Liver (tissue), 9 donors: ENCODE results near the gene EVL. TPM values are rescaled to one million over a fixed set of nuclear protein-coding genes. Genes with fewer than 3 reads are reported as not detected.

Experiments used
- DNase-seq: peaks from one replicate; pipeline ENCODE4 v3.0.0-alpha.2; 2017; ENCODE audit warnings: low spot score
- H3K27ac ChIP-seq, 2 donors: one replicate each; pipeline ENCODE4 v1.7.0; 2013; ENCODE audit warnings: inconsistent platforms in 2 of 2, low read length in 2 of 2, control low read depth in 1 of 2, low read depth in 1 of 2, mild to moderate bottlenecking in 1 of 2
- H3K27me3 ChIP-seq, 4 donors: one replicate each; pipeline versions ENCODE4 v1.6.1 to v1.7.0; 2013; ENCODE audit warnings: low read length in 3 of 4, inconsistent platforms in 1 of 4, mild to moderate bottlenecking in 1 of 4, moderate library complexity in 1 of 4; ENCODE audit not compliant: control insufficient read depth in 4 of 4, insufficient read depth in 4 of 4
- H3K36me3 ChIP-seq, 4 donors: one replicate each; pipeline versions ENCODE4 v1.6.1 to v1.7.0; 2013; ENCODE audit warnings: low read length in 3 of 4, mild to moderate bottlenecking in 3 of 4, low read depth in 1 of 4, moderate library complexity in 1 of 4; ENCODE audit not compliant: control insufficient read depth in 4 of 4, insufficient read depth in 3 of 4
- H3K4me1 ChIP-seq, 4 donors: one replicate each; pipeline versions ENCODE4 v1.6.1 to v1.7.0; 2013; ENCODE audit warnings: low read length in 3 of 4, mild to moderate bottlenecking in 3 of 4, moderate library complexity in 1 of 4; ENCODE audit not compliant: control insufficient read depth in 4 of 4, insufficient read depth in 4 of 4
- H3K4me3 ChIP-seq, 3 donors: one replicate each; pipeline versions ENCODE4 v1.6.1 to v1.7.0; 2013; ENCODE audit warnings: low read length in 3 of 3, control low read depth in 1 of 3, low read depth in 1 of 3, mild to moderate bottlenecking in 1 of 3
- H3K9ac ChIP-seq, 2 donors: one replicate each; pipeline ENCODE4 v1.7.0; 2013; ENCODE audit warnings: low read length in 2 of 2, mild to moderate bottlenecking in 2 of 2, moderate library complexity in 2 of 2, control low read depth in 1 of 2, low read depth in 1 of 2
- H3K9me3 ChIP-seq, 4 donors: one replicate each; pipeline versions ENCODE4 v1.6.1 to v1.7.0; 2013; ENCODE audit warnings: low read length in 3 of 4; ENCODE audit not compliant: control insufficient read depth in 4 of 4
- CTCF ChIP-seq: fragments of 150-350 bp; IDR thresholded peaks from 2 replicates; pipeline ENCODE4 v1.5.1; 2017; ENCODE audit warnings: improper control_type of control experiment, low read depth, low read length; ENCODE audit not compliant: missing input control
- EGR1 ChIP-seq, 2 donors: IDR thresholded peaks; 2 replicates each; pipeline ENCODE4 v1.6.1; 2016 to 2018; ENCODE audit warnings: antibody characterized with exemption in 2 of 2, low read depth in 2 of 2
- FOXA1 ChIP-seq: IDR thresholded peaks from 2 replicates; pipeline ENCODE4 v1.6.1; 2016; ENCODE audit warnings: antibody characterized with exemption
- GABPA ChIP-seq, 2 donors: IDR thresholded peaks in 1 of 2; conservative IDR thresholded peaks in 1 of 2; 2 replicates each; pipeline ENCODE4 v1.6.1; 2016; ENCODE audit warnings: antibody characterized with exemption in 2 of 2, mild to moderate bottlenecking in 1 of 2, moderate library complexity in 1 of 2
- HNF4A ChIP-seq, 2 donors: conservative IDR thresholded peaks; 2 replicates each; pipeline ENCODE4 v1.6.1; 2016; ENCODE audit warnings: antibody characterized with exemption in 2 of 2, mild to moderate bottlenecking in 2 of 2
- HNF4G ChIP-seq: IDR thresholded peaks from 2 replicates; pipeline ENCODE4 v1.6.1; 2016; ENCODE audit warnings: antibody characterized with exemption
- MAX ChIP-seq: IDR thresholded peaks from 2 replicates; pipeline ENCODE4 v1.6.1; 2016; ENCODE audit warnings: antibody characterized with exemption
- RAD21 ChIP-seq, 2 donors: IDR thresholded peaks; 2 replicates each; pipeline ENCODE4 v1.6.1; 2016; ENCODE audit warnings: antibody characterized with exemption in 2 of 2, mild to moderate bottlenecking in 2 of 2
- RXRA ChIP-seq, 2 donors: IDR thresholded peaks; 2 replicates each; pipeline ENCODE4 v1.6.1; 2017 to 2018; ENCODE audit warnings: antibody characterized with exemption in 2 of 2, mild to moderate bottlenecking in 1 of 2
- TAF1 ChIP-seq: conservative IDR thresholded peaks from 2 replicates; pipeline ENCODE4 v1.6.1; 2016; ENCODE audit warnings: antibody characterized with exemption, mild to moderate bottlenecking
- YY1 ChIP-seq: IDR thresholded peaks from 2 replicates; pipeline ENCODE4 v1.6.1; 2016; ENCODE audit warnings: antibody characterized with exemption, mild to moderate bottlenecking
- WGBS: extraction: QIAGEN DNeasy Blood & Tissue Kit; methylation state at CpG from one replicate; pipeline ENCODE4 v1.1.7; 2013; 5-methylcytosine and 5-hydroxymethylcytosine counted together
- polyA plus RNA-seq, 2 donors: library from polyadenylated mRNA; stranded (reverse) in 1 of 2; unstranded in 1 of 2; fragments of 200-250 nt in 1 of 2; fragments of >200 nt in 1 of 2; fragmentation: Nextera tagmentation in 1 of 2; extraction: Ambion mirVana in 1 of 2; gene quantifications; one replicate each; pipeline versions ENCODE4 v1.2.1 to v1.2.3, GENCODE V29; 2013 to 2015
- total RNA-seq, 2 donors: library from RNA; depleted of rRNA; stranded (reverse); fragments of >200 nt; gene quantifications; one replicate each; pipeline ENCODE4 v1.2.3, GENCODE V29; 2014
- TF ChIP-seq, protein P1 (sequence below): IDR thresholded peaks from 2 replicates; pipeline ENCODE4 v1.6.1; 2016; ENCODE audit warnings: antibody characterized with exemption, mild to moderate bottlenecking
- donor health status: healthy.
- donor health status: healthy.
- donor health status: healthy.
- donor health status: healthy.
- donor health status: healthy.

The EVL gene
- total and polyA plus RNA-seq, 4 donors, result 11.3 to 85.9 (median 33.9) TPM

- TF ChIP-seq MAX, result no peak
- no peak for TF ChIP-seq GABPA (IDR thresholded peaks at IDR 0.05 in 1 of 2, conservative IDR thresholded peaks at IDR 0.05 in 1 of 2)
- TF ChIP-seq YY1, result no peak
- no peak for TF ChIP-seq RAD21 (IDR thresholded peaks at IDR 0.05)
- TF ChIP-seq HNF4A (conservative IDR thresholded peaks at IDR 0.05), result no peak
- no peak for TF ChIP-seq EGR1 (IDR thresholded peaks at IDR 0.05; ENCODE audit: low read depth in 2 of 2)
- no peak for TF ChIP-seq TAF1
These were observed 17.5 kb downstream of the EVL start (continued) for GRCh38 chr14:100082723-100083122.

GRCh38 chr14:100083706-100084105, 18.5 kb downstream of the EVL start:
- WGBS, result 80% methylated on average over 2 of the region's 2 CpGs
- no peak for DNase-seq
- no peak overlapping the region for H3K9ac ChIP-seq
- no peaks in the 10 kb centered on the region for H3K27me3 ChIP-seq
- H3K27ac ChIP-seq, result no peak overlapping the region
- no peak overlapping the region for H3K4me3 ChIP-seq
- peaks cover 0 to 4% (median 0%) of the 10 kb centered on the region in 4 donors for H3K4me1 ChIP-seq
- no peak for TF ChIP-seq RXRA (IDR thresholded peaks at IDR 0.05)
- peaks cover 0 to 18% (median 9%) of the 10 kb centered on the region in 4 donors for H3K36me3 ChIP-seq
- H3K9me3 ChIP-seq, result no peaks in the 10 kb centered on the region

DNA sequence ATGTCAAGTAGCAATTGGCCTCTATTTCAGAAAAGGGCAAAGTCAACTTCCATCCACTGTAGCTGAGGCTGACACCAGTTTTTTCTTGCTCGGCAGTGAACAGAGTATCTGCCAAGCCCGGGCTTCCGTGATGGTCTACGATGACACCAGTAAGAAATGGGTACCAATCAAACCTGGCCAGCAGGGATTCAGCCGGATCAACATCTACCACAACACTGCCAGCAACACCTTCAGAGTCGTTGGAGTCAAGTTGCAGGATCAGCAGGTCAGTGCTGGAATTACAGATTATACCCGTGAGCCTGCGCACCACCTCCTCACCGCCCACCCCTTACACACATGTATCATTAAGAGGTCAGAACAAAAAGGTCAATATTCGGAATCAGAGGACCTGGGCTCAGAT, 19.4 kb downstream of the EVL start:
- DNase-seq, result no peak
- Histone ChIP-seq H3K36me3 (peaks cover 0 to 18% (median 9%) of the 10 kb centered on the region in 4 donors), H3K27me3 (no peaks in the 10 kb centered on the region), H3K4me1 (peaks cover 0 to 1% (median 0%) of the 10 kb centered on the region in 4 donors), H3K9me3 (no peaks in the 10 kb centered on the region), H3K4me3 (no peak overlapping the region), H3K27ac (no peak overlapping the region), H3K9ac (no peak overlapping the region)
- TF ChIP-seq TAF1, result no peak
- TF ChIP-seq RAD21 (IDR thresholded peaks at IDR 0.05), result no peak
- TF ChIP-seq FOXA1, result no peak
- no peak for TF ChIP-seq RXRA (IDR thresholded peaks at IDR 0.05)
- TF ChIP-seq, protein P1, sequence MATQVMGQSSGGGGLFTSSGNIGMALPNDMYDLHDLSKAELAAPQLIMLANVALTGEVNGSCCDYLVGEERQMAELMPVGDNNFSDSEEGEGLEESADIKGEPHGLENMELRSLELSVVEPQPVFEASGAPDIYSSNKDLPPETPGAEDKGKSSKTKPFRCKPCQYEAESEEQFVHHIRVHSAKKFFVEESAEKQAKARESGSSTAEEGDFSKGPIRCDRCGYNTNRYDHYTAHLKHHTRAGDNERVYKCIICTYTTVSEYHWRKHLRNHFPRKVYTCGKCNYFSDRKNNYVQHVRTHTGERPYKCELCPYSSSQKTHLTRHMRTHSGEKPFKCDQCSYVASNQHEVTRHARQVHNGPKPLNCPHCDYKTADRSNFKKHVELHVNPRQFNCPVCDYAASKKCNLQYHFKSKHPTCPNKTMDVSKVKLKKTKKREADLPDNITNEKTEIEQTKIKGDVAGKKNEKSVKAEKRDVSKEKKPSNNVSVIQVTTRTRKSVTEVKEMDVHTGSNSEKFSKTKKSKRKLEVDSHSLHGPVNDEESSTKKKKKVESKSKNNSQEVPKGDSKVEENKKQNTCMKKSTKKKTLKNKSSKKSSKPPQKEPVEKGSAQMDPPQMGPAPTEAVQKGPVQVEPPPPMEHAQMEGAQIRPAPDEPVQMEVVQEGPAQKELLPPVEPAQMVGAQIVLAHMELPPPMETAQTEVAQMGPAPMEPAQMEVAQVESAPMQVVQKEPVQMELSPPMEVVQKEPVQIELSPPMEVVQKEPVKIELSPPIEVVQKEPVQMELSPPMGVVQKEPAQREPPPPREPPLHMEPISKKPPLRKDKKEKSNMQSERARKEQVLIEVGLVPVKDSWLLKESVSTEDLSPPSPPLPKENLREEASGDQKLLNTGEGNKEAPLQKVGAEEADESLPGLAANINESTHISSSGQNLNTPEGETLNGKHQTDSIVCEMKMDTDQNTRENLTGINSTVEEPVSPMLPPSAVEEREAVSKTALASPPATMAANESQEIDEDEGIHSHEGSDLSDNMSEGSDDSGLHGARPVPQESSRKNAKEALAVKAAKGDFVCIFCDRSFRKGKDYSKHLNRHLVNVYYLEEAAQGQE, result no peak
- no peak for TF ChIP-seq HNF4G
- 93% methylated on average over 10 of the region's 10 CpGs for WGBS

DNA sequence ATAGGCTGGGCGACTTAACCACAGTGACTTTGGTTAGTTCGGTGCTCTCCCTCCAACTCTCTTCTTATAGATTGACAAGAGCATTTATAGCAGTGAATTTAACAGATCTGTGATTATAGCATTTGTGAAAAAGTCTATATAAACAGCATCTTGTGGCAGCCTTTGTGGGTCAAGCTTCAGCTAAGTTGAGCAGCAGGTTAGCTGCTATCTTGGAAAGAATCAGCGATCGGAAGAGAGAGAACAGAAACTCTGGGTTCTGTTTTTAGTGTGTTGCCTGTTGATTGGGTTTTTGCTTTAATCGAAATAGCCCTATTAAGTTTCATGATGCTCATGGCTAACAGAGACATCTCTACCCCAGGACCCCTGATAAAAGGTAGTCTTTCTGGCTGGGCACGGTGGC, 20.2 kb downstream of the EVL start:
- TF ChIP-seq CTCF, result no peak

More for the DNA sequence above, 20.2 kb downstream of the EVL start:
- H3K27ac ChIP-seq, result no peak overlapping the region
- no peaks in the 10 kb centered on the region for H3K9me3 ChIP-seq
- no peak overlapping the region for H3K9ac ChIP-seq
- peaks cover 0 to 18% (median 9%) of the 10 kb centered on the region in 4 donors for H3K36me3 ChIP-seq
- 95% methylated on average over 6 of the region's 6 CpGs for WGBS
- no peaks in the 10 kb centered on the region for H3K4me1 ChIP-seq
- no peak overlapping the region for H3K4me3 ChIP-seq
- DNase-seq, result no peak
- H3K27me3 ChIP-seq, result no peaks in the 10 kb centered on the region
